Measurements from ENCODE around the gene CTDSP1.

The CTDSP1 gene

GRCh38 chr2:218399391-218400166, at the start of gene CTDSP1:
Gene CTDSP1 (plus strand): TSS chr2:218399868. CDS start chr2:218400091, 223 bp downstream.
- peak; percentile 62 for DNase-seq

GRCh38 chr2:218354045-218354444, 45.6 kb upstream of the CTDSP1 start:
- DNase-seq = no peak

- DNase-seq = no peak
Measured at GRCh38 chr2:218354850-218355443, 44.7 kb upstream of the CTDSP1 start.

GRCh38 chr2:218357236-218358177, 42.2 kb upstream of the CTDSP1 start:
- no peak for DNase-seq

- no peak for DNase-seq
Measured at GRCh38 chr2:218360453-218360852, 39.2 kb upstream of the CTDSP1 start.

GRCh38 chr2:218362606-218363005, 37.1 kb upstream of the CTDSP1 start:
- DNase-seq = no peak

- no peak for DNase-seq
Measured at GRCh38 chr2:218363736-218364135, 35.9 kb upstream of the CTDSP1 start.

- no peak for DNase-seq
Measured at GRCh38 chr2:218364196-218364595, 35.5 kb upstream of the CTDSP1 start.

- no peak for DNase-seq
Measured at GRCh38 chr2:218366621-218367414, 32.9 kb upstream of the CTDSP1 start.

- DNase-seq = peak; percentile 25
Measured at GRCh38 chr2:218367415-218368149, 32.1 kb upstream of the CTDSP1 start.

- DNase-seq = no peak
Measured at GRCh38 chr2:218368150-218368528, 31.5 kb upstream of the CTDSP1 start.

- DNase-seq = no peak
Measured at GRCh38 chr2:218368621-218369153, 31.0 kb upstream of the CTDSP1 start.

GRCh38 chr2:218369330-218369729, 30.3 kb upstream of the CTDSP1 start:
- no peak for DNase-seq

- peak; percentile 99 for DNase-seq
Measured at GRCh38 chr2:218370410-218371063, 29.1 kb upstream of the CTDSP1 start.

GRCh38 chr2:218371983-218372350, 27.7 kb upstream of the CTDSP1 start:
- DNase-seq = no peak

- no peak for DNase-seq
Measured at GRCh38 chr2:218374795-218375194, 24.9 kb upstream of the CTDSP1 start.

GRCh38 chr2:218375212-218375611, 24.5 kb upstream of the CTDSP1 start:
- DNase-seq = no peak

GRCh38 chr2:218378053-218378452, 21.6 kb upstream of the CTDSP1 start:
- no peak for DNase-seq

- DNase-seq = no peak
Measured at GRCh38 chr2:218381916-218382366, 17.7 kb upstream of the CTDSP1 start, which contains the start of gene SLC11A1. Gene SLC11A1 (plus strand): TSS chr2:218382273. CDS start chr2:218382369, 96 bp downstream.

- no peak for DNase-seq
Measured at GRCh38 chr2:218382785-218383184, 16.9 kb upstream of the CTDSP1 start.
